GM12874 (cell line): ENCODE measurements around the gene TMEM184B.

Experiments
- CTCF ChIP-seq: IDR thresholded peaks from 2 replicates; pipeline ENCODE4 v1.5.1; 2011; ENCODE audit warnings: low read depth, mild to moderate bottlenecking, control low read depth, low read length, moderate library complexity; ENCODE audit not compliant: insufficient read depth

TMEM184B gene

GRCh38 chr22:38244106-38244505, 28.7 kb downstream of the TMEM184B start:
- no peak for TF ChIP-seq CTCF

- TF ChIP-seq CTCF, result no peak
Measured at GRCh38 chr22:38243007-38243765, 29.6 kb downstream of the TMEM184B start.

- no peak for TF ChIP-seq CTCF
Measured at GRCh38 chr22:38240734-38241252, 32.0 kb downstream of the TMEM184B start.

- TF ChIP-seq CTCF, result no peak
Measured at GRCh38 chr22:38239101-38239761, 33.6 kb downstream of the TMEM184B start.

- TF ChIP-seq CTCF, result no peak
Measured at GRCh38 chr22:38238519-38239071, 34.2 kb downstream of the TMEM184B start.

GRCh38 chr22:38236786-38237185, 36.0 kb downstream of the TMEM184B start:
- no peak for TF ChIP-seq CTCF

GRCh38 chr22:38235240-38235850, 37.5 kb downstream of the TMEM184B start:
- no peak for TF ChIP-seq CTCF
